ENCODE measurements around the gene GULP1. TPM values are rescaled to one million over a fixed set of nuclear protein-coding genes. Genes with fewer than 3 reads are reported as not detected.
"Not testable (repeated sequence)": the region's sequence is repeated elsewhere in the genome, so short reads cannot be mapped to it uniquely, and the experiment has no call there.

The GULP1 gene
- total RNA-seq, 2 donors from 2014 or later: not detected

GRCh38 chr2:188439986-188440385 lies 148.3 kb downstream of the GULP1 start:
- Mint-ChIP-seq H3K9me3 (peaks cover 3 to 4% of the 10 kb centered on the region in 2 donors), H3K4me1 (ENCODE audit: low read depth) (no peaks in the 10 kb centered on the region), H3K36me3 (ENCODE audit: insufficient read depth in 2 of 2) (no peaks in the 10 kb centered on the region), H3K27me3 (ENCODE audit: low read depth) (no peaks in the 10 kb centered on the region), H3K27ac (no peak overlapping the region), H3K4me3 (no peak overlapping the region)
- DNase-seq: no peak
- ATAC-seq (replicated peaks in 1 of 2): no peak

DNA sequence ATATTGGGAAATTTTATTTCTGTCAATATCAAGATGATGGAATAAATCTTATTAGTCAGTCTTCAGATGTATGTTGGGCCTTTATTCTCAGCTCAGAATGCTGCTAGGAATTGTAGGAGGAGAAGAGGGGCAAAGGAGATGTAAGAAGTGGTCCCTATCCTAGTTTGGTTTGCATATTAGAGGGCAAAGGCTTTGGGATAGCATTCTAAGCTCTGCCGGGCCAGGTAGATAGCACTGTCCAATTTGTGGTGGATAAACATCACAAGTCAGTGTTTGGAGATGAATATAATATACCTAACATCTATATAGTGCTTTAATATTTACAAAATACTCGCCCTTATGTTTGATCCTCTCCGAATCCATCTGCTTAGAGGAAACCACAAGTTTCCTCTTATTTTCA lies 149.2 kb downstream of the GULP1 start:
- no peak for DNase-seq
- no peak for ATAC-seq (replicated peaks in 1 of 2)
- H3K27me3 Mint-ChIP-seq (ENCODE audit: low read depth): no peaks in the 10 kb centered on the region
- H3K36me3 Mint-ChIP-seq (ENCODE audit: insufficient read depth in 2 of 2): no peaks in the 10 kb centered on the region
- H3K9me3 Mint-ChIP-seq: peaks cover 3 to 4% of the 10 kb centered on the region in 2 donors
- no peak overlapping the region for H3K4me3 Mint-ChIP-seq
- H3K4me1 Mint-ChIP-seq (ENCODE audit: low read depth): no peaks in the 10 kb centered on the region
- H3K27ac Mint-ChIP-seq: no peak overlapping the region

DNA sequence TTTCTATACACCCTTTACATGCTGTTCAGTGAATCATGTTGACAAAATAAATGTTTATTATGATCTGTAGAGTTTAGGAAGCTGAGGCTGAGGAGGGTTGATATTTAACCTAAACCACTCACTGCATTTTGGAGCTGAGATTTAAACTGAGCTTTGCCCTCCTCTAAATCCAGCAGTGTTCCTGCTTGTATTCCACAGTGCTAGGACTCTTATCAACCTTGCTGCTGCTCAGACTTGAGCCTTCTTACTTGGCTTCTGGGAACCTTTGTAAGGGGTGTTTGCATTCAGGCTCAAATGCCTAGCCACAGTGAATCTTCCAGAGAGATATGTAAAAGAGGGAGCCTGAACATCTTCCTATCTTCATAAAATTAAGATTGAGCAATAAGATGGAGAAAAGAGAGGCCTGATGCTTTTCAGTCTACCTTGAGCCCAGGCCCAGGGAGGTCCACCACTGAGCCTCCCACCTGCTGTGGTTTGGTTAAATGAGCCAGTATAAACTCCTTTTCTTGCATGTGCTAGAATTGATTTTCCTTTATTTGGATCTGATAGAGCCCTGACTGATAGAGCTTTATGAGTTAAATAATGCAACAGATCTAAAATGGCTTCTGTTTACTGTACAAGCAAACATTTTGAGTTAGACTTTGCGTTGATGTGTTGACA lies 149.7 kb downstream of the GULP1 start:
- Mint-ChIP-seq H3K27me3 (ENCODE audit: low read depth) (no peaks in the 10 kb centered on the region), H3K4me3 (no peak overlapping the region)
- no peak for ATAC-seq (replicated peaks in 1 of 2)

DNA sequence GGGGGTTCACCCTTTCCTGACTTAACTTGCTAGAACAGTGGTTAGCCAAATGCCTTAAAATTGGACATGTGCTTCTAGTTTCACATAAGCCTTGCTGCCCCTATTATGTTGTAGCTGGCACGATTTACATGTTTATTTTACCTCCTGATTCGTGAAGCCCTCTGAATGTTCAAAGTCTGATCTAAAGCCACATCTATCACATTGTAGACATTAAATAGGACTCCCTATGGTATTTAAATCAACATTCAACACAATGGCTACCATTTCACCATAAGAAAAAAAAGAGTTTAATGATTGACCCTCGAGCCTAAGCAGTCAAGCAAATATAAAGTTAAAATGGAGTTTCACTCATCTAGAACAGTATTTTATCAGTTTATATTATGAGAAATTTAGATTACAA lies 151.5 kb downstream of the GULP1 start:
- DNase-seq (no peak), ATAC-seq (replicated peaks in 1 of 2) (no peak)
- Mint-ChIP-seq H3K4me3 (no peak overlapping the region), H3K27me3 (ENCODE audit: low read depth) (no peaks in the 10 kb centered on the region), H3K9me3 (no peaks in the 10 kb centered on the region), H3K27ac (no peak overlapping the region), H3K4me1 (ENCODE audit: low read depth) (no peaks in the 10 kb centered on the region), H3K36me3 (ENCODE audit: insufficient read depth in 2 of 2) (no peaks in the 10 kb centered on the region)

More for the DNA sequence above, 149.7 kb downstream of the GULP1 start:
- Mint-ChIP-seq H3K36me3 (ENCODE audit: insufficient read depth in 2 of 2) (no peaks in the 10 kb centered on the region), H3K4me1 (ENCODE audit: low read depth) (no peaks in the 10 kb centered on the region), H3K27ac (no peak overlapping the region), H3K9me3 (peaks cover 3 to 4% of the 10 kb centered on the region in 2 donors)
- no peak for DNase-seq

GRCh38 chr2:188444106-188444835 lies 152.6 kb downstream of the GULP1 start:
- Mint-ChIP-seq H3K4me1 (ENCODE audit: low read depth) (no peaks in the 10 kb centered on the region), H3K9me3 (no peaks in the 10 kb centered on the region), H3K36me3 (ENCODE audit: insufficient read depth in 2 of 2) (no peaks in the 10 kb centered on the region), H3K4me3 (no peak overlapping the region), H3K27me3 (ENCODE audit: low read depth) (no peaks in the 10 kb centered on the region), H3K27ac (no peak overlapping the region)
- ATAC-seq (replicated peaks in 1 of 2): no peak
- no peak for DNase-seq

GRCh38 chr2:188449561-188449960 lies 157.9 kb downstream of the GULP1 start:
- no peaks in the 10 kb centered on the region for H3K36me3 Mint-ChIP-seq (ENCODE audit: insufficient read depth in 2 of 2)
- no peak overlapping the region for H3K4me3 Mint-ChIP-seq
- H3K27me3 Mint-ChIP-seq (ENCODE audit: low read depth): peaks cover 5% of the 10 kb centered on the region
- no peaks in the 10 kb centered on the region for H3K9me3 Mint-ChIP-seq
- no peak for DNase-seq
- H3K27ac Mint-ChIP-seq: no peak overlapping the region
- no peak for ATAC-seq (replicated peaks in 1 of 2)
- no peaks in the 10 kb centered on the region for H3K4me1 Mint-ChIP-seq (ENCODE audit: low read depth)

DNA sequence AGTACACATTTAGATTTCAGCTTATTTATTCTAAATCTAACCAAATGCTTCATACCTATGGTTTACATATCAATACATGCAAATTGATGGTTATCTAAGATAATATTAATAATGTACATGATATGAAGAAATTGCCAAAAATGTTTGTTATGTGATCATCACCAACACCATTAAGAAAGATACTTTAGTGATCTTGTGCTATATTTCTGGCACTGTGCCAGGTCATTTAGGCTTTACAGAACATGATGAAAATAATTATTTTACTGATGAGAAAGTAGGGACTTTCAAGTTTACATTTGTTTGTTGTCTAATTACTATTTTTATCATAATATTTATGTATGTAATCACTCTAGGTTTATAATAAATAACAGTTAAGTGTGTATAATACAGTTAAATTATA lies 158.3 kb downstream of the GULP1 start:
- no peak overlapping the region for H3K27ac Mint-ChIP-seq
- DNase-seq: no peak
- H3K9me3 Mint-ChIP-seq: no peaks in the 10 kb centered on the region
- no peak for ATAC-seq (replicated peaks in 1 of 2)
- peaks cover 5% of the 10 kb centered on the region for H3K27me3 Mint-ChIP-seq (ENCODE audit: low read depth)
- H3K4me1 Mint-ChIP-seq (ENCODE audit: low read depth): no peaks in the 10 kb centered on the region
- no peak overlapping the region for H3K4me3 Mint-ChIP-seq
- no peaks in the 10 kb centered on the region for H3K36me3 Mint-ChIP-seq (ENCODE audit: insufficient read depth in 2 of 2)

DNA sequence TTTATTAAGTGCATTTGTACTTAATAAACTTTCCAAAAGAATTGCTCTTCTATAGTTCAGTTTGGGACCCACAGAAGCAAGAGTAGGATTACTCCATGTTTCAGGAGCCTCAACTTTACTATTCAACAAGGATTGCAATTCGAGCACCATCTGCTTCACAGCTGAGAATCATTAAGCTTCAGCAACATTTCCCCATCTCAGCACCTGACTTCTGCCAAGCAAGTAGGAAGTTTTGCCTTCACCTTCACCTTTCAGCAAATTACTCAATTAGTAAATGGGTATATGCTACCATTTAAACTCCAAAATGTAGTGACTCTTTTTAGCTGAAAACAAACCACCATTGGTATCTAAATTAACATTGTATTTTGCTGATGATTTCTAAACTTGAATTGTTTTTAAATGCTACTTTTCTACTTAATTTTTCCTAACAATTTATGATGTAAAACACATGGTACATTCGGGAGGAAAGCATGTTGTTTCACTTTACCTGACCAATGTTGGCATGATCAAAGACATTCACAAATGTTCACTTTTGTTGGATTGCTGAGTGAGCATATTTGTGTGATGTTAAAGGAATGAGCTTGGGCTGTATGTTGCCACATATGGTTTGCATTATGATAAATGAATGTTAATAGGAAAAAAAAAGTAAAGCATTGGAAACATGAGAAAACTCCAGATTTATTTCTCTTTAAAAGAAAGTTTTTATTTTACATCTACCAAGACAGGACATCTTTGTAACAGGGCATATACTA lies 159.2 kb downstream of the GULP1 start:
- no peak overlapping the region for H3K27ac Mint-ChIP-seq
- H3K4me3 Mint-ChIP-seq: no peak overlapping the region
- H3K9me3 Mint-ChIP-seq: no peaks in the 10 kb centered on the region
- no peaks in the 10 kb centered on the region for H3K4me1 Mint-ChIP-seq (ENCODE audit: low read depth)
- no peaks in the 10 kb centered on the region for H3K36me3 Mint-ChIP-seq (ENCODE audit: insufficient read depth in 2 of 2)
- DNase-seq (no peak), ATAC-seq (replicated peaks in 1 of 2) (no peak)
- H3K27me3 Mint-ChIP-seq (ENCODE audit: low read depth): peaks cover 5% of the 10 kb centered on the region

GRCh38 chr2:188452084-188452483 lies 160.4 kb downstream of the GULP1 start:
- no peaks in the 10 kb centered on the region for H3K36me3 Mint-ChIP-seq (ENCODE audit: insufficient read depth in 2 of 2)
- H3K4me3 Mint-ChIP-seq: no peak overlapping the region
- no peak overlapping the region for H3K27ac Mint-ChIP-seq
- ATAC-seq (replicated peaks in 1 of 2): no peak
- H3K9me3 Mint-ChIP-seq: no peaks in the 10 kb centered on the region
- peaks cover 5% of the 10 kb centered on the region for H3K27me3 Mint-ChIP-seq (ENCODE audit: low read depth)
- DNase-seq: no peak
- H3K4me1 Mint-ChIP-seq (ENCODE audit: low read depth): no peaks in the 10 kb centered on the region

DNA sequence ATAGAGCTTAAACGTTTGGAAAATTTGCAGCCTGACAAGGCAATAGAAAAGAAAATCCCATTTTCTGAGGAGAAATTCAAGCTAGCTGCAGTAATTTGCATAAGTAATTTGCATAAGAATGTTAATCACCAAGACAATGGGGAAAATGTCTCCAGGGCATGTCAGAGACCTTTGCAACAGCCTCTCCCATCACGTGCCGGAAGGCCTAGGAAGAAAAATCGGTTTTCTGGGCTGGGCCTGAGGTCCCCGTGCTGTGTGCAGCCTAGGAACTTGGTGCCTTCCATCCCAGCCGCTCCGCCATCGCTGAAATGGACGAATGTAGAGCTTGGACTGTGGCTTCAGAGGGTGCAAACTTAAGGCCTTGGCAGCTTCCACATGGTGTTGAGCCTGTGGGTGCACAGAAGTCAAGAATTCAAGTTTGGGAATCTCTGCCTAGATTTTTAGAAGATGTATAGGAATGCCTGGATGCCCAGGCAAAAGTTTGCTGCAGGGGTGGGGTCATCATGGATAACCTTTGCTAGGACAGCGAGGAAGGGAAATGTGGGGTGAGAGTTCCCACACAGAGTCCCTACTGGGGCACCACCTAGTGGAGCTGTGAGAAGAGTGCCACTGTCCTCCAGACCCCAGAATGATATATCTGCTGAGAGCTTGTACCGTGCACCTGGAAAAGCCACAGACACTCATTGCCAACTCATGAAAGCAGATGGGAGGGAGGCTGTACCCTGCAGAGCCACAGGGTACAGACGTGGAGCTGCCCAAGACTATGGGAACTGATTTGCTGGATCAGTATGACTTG lies 164.6 kb downstream of the GULP1 start:
- Mint-ChIP-seq H3K27me3 (ENCODE audit: low read depth) (peaks cover 5% of the 10 kb centered on the region), H3K36me3 (ENCODE audit: insufficient read depth in 2 of 2) (no peaks in the 10 kb centered on the region)

DNA sequence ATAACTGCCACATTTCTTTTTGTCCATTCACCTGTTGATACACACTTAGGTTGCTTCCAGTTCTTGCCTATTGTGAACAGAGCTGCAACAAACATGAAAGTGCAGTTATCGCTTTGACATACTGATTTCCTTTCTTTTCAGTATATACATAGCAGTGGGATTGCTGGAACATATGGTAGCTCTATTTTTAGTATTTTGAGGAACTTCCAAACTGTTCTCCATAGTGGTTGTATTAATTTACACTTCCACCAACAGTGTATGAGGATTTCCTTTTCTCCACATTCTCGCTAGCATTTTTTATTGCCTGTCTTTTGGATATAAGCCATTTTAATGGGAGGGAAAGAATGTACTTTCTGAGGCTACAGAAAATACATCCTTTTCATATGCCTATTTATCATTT lies 167.4 kb downstream of the GULP1 start:
- ATAC-seq (replicated peaks in 1 of 2): no peak
- no peak overlapping the region for H3K4me3 Mint-ChIP-seq
- no peaks in the 10 kb centered on the region for H3K4me1 Mint-ChIP-seq (ENCODE audit: low read depth)
- H3K27ac Mint-ChIP-seq: no peak overlapping the region
- H3K9me3 Mint-ChIP-seq: peaks cover 0 to 2% of the 10 kb centered on the region in 2 donors
- peaks cover 3% of the 10 kb centered on the region for H3K27me3 Mint-ChIP-seq (ENCODE audit: low read depth)
- no peak for DNase-seq
- no peaks in the 10 kb centered on the region for H3K36me3 Mint-ChIP-seq (ENCODE audit: insufficient read depth in 2 of 2)

More for the DNA sequence above, 164.6 kb downstream of the GULP1 start:
- H3K4me1 Mint-ChIP-seq (ENCODE audit: low read depth): no peaks in the 10 kb centered on the region
- no peak overlapping the region for H3K27ac Mint-ChIP-seq
- no peaks in the 10 kb centered on the region for H3K9me3 Mint-ChIP-seq
- no peak for DNase-seq
- H3K4me3 Mint-ChIP-seq: no peak overlapping the region
- no peak for ATAC-seq (replicated peaks in 1 of 2)

DNA sequence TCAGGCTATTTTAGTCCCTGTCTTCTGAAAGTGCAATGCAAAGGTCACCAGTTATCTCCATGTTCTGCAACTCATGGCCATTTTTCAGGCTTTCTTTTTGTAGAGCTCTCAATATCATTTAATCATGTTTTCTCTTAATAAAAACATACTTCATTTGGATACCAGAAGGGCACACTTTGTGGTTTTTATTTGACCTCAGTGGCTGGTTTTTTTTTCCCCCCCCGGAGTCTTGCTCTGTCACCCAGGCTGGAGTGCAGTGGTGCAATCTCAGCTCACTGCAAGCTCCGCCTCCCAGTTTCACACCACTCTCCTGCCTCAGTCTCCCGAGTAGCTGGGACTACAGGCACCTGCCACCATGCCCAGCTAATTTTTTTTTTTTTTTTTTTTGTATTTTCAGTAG lies 174.4 kb downstream of the GULP1 start:
- not testable (repeated sequence) for H3K4me3 Mint-ChIP-seq; H3K36me3 Mint-ChIP-seq (ENCODE audit: insufficient read depth in 2 of 2); H3K4me1 Mint-ChIP-seq (ENCODE audit: low read depth); DNase-seq; ATAC-seq (replicated peaks in 1 of 2); H3K27me3 Mint-ChIP-seq (ENCODE audit: low read depth); H3K9me3 Mint-ChIP-seq; H3K27ac Mint-ChIP-seq

- DNase-seq: no peak
- no peak overlapping the region for H3K4me3 Mint-ChIP-seq
- H3K27ac Mint-ChIP-seq: no peak overlapping the region
- no peak for ATAC-seq (replicated peaks in 1 of 2)
- H3K4me1 Mint-ChIP-seq (ENCODE audit: low read depth): no peaks in the 10 kb centered on the region
- no peaks in the 10 kb centered on the region for H3K27me3 Mint-ChIP-seq (ENCODE audit: low read depth)
- H3K36me3 Mint-ChIP-seq (ENCODE audit: insufficient read depth in 2 of 2): no peaks in the 10 kb centered on the region
- peaks cover 0 to 1% of the 10 kb centered on the region in 2 donors for H3K9me3 Mint-ChIP-seq
These were observed 175.1 kb downstream of the GULP1 start for GRCh38 chr2:188466761-188467160.

All from activated T-cell treated with anti-CD3 and anti-CD28 coated beads, Interleukin-2, amount 50 U/mL, for 72 hours (primary cell).